Muscle of leg (tissue), 11 donors: ENCODE measurements around the gene SYT14. TPM values are rescaled to one million over a fixed set of nuclear protein-coding genes. Genes with fewer than 3 reads are reported as not detected.
A peak's percentile ranks its signal among the peaks of the same experiment; 100 is the strongest.
"Not testable (repeated sequence)": the region's sequence is repeated elsewhere in the genome, so short reads cannot be mapped to it uniquely, and the experiment has no call there.

Experiments used
- DNase-seq: peaks from one replicate; pipeline ENCODE4 v3.0.0; 2013
- H3K27ac ChIP-seq: one replicate; pipeline ENCODE4 v1.5.1; 2013; ENCODE audit warnings: mild to moderate bottlenecking, low read length, control low read depth
- H3K27me3 ChIP-seq: one replicate; pipeline ENCODE4 v1.6.1; 2013; ENCODE audit warnings: low read length; ENCODE audit not compliant: control insufficient read depth, insufficient read depth
- H3K36me3 ChIP-seq: one replicate; pipeline ENCODE4 v1.6.1; 2013; ENCODE audit warnings: low read length; ENCODE audit not compliant: control insufficient read depth, insufficient read depth
- H3K4me1 ChIP-seq: one replicate; pipeline ENCODE4 v1.6.1; 2013; ENCODE audit warnings: low read length; ENCODE audit not compliant: control insufficient read depth, insufficient read depth
- H3K4me3 ChIP-seq: one replicate; pipeline ENCODE4 v1.5.1; 2013; ENCODE audit warnings: low read length, control low read depth
- H3K9me3 ChIP-seq: replicated peaks from 2 replicates; pipeline ENCODE4 v1.6.1; 2013; ENCODE audit warnings: low read depth, low read length; ENCODE audit not compliant: control insufficient read depth
- WGBS: methylation state at CpG from one replicate; pipeline ENCODE4 v1.1.5; 2013; ENCODE audit warnings: missing lambda C conversion rate; ENCODE audit not compliant: insufficient coverage; 5-methylcytosine and 5-hydroxymethylcytosine counted together
- polyA plus RNA-seq, 8 donors: library from polyadenylated mRNA; unstranded; fragments of 120-200 nt; gene quantifications; one replicate each; pipeline versions ENCODE4 v1.2.1 to v1.2.3, GENCODE V29; 2013; ENCODE audit warnings: inconsistent platforms in 1 of 8, low replicate concordance in 1 of 8; ENCODE audit not compliant: insufficient read length in 8 of 8, insufficient read depth in 1 of 8
- total RNA-seq: library from RNA; stranded (reverse); fragments of 120-200 nt; gene quantifications from one replicate; pipeline ENCODE4 v1.2.4, GENCODE V29; 2013

The SYT14 gene
- total and polyA plus RNA-seq, 9 donors: 0.57 to 3.0 (median 1.3) TPM

- not testable (repeated sequence) for H3K36me3 ChIP-seq, H3K4me1 ChIP-seq, H3K9me3 ChIP-seq, H3K27ac ChIP-seq, DNase-seq, H3K27me3 ChIP-seq, H3K4me3 ChIP-seq
- 89% methylated on average over 7 of the region's 14 CpGs for WGBS
Observed at GRCh38 chr1:209978721-209979120, 40.7 kb downstream of the SYT14 start.

GRCh38 chr1:209983953-209984352, 45.9 kb downstream of the SYT14 start:
- WGBS: 91% methylated on average over 1 of the region's 3 CpGs
- Histone ChIP-seq H3K27me3 (no peaks in the 10 kb centered on the region), H3K9me3 (no peaks in the 10 kb centered on the region), H3K4me3 (no peak overlapping the region), H3K36me3 (no peaks in the 10 kb centered on the region), H3K4me1 (no peaks in the 10 kb centered on the region), H3K27ac (no peak overlapping the region)
- no peak for DNase-seq

DNA sequence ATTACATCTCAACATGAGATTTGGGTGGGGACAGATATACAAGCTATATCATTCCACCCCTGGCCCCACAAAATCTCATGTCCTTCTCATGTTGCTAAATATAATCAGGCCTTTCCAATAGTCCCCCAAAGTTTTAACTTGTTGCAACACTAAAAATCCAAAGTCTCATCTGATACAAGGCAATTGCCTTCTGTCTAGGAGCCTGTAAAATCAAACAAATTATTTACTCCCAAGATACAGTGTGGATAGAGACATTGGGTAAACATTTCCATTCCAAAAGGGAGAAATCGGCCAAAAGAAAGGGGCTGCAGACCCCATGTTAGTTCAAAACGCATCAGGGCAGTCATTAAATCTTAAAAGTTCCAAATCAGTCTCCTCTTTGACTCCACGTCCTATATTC, 47.0 kb downstream of the SYT14 start:
- Histone ChIP-seq H3K4me3 (no peak overlapping the region), H3K4me1 (no peaks in the 10 kb centered on the region), H3K27ac (no peak overlapping the region), H3K36me3 (no peaks in the 10 kb centered on the region), H3K27me3 (no peaks in the 10 kb centered on the region), H3K9me3 (no peaks in the 10 kb centered on the region)
- DNase-seq: no peak
- 94% methylated on average over 2 of the region's 3 CpGs for WGBS

- no peak for DNase-seq
- Histone ChIP-seq H3K9me3 (no peaks in the 10 kb centered on the region), H3K4me1 (no peaks in the 10 kb centered on the region), H3K4me3 (no peak overlapping the region), H3K27ac (no peak overlapping the region), H3K27me3 (no peaks in the 10 kb centered on the region), H3K36me3 (no peaks in the 10 kb centered on the region)
- no CpG with 5 or more reads among the region's 2 CpGs for WGBS
Observed at GRCh38 chr1:209988706-209989105, 50.7 kb downstream of the SYT14 start.

- Histone ChIP-seq H3K9me3 (no peaks in the 10 kb centered on the region), H3K27ac (no peak overlapping the region), H3K36me3 (no peaks in the 10 kb centered on the region), H3K4me1 (no peaks in the 10 kb centered on the region), H3K4me3 (no peak overlapping the region), H3K27me3 (no peaks in the 10 kb centered on the region)
- no CpG with 5 or more reads among the region's 3 CpGs for WGBS
- peak; percentile 5 for DNase-seq
Observed at GRCh38 chr1:209989525-209989924, 51.5 kb downstream of the SYT14 start.

DNA sequence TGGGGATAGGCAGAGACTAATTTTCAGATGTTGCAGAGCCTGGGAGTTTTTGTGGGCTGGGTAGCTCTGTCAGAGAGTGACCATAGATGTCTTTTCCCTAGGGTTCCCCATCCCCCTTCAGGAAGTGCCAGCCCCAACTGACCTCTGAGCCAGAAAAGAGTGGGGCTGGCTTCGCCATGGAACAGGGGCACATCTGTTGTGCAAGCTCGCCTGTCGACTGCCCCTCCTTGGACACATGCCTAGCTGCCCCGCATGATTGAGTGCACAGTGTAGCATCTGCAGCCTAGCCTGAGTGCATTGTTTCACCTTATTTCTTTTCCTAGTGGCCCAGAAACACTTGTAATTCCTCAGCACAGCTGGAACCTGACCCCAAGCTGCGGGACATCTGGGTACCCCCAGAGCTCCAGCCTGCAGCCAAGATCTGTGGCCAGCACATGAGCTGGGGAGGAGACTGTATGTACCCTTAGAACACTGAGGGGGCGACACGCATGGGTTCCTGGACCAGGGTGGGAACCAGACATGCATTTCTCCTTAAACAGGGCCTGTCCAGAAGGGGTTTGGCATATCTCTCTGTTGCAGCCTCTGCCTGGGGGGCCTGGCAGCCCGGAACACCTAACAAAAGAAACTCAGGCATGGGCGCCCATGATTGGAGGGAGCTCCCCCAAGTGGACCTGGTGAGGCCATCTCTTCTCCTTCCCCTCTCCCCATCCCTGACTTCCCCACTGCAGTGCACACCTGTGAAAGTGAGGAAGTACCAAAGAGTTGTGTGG, 55.2 kb downstream of the SYT14 start:
- Histone ChIP-seq H3K4me1 (no peaks in the 10 kb centered on the region), H3K9me3 (no peaks in the 10 kb centered on the region), H3K27me3 (no peaks in the 10 kb centered on the region), H3K27ac (no peak overlapping the region), H3K36me3 (no peaks in the 10 kb centered on the region), H3K4me3 (no peak overlapping the region)
- DNase-seq: no peak
- 52% methylated on average over 7 of the region's 9 CpGs for WGBS

- no peak overlapping the region for H3K4me3 ChIP-seq
- no peaks in the 10 kb centered on the region for H3K36me3 ChIP-seq
- no peaks in the 10 kb centered on the region for H3K9me3 ChIP-seq
- 79% methylated on average over 2 of the region's 2 CpGs for WGBS
- no peaks in the 10 kb centered on the region for H3K4me1 ChIP-seq
- no peak for DNase-seq
- H3K27me3 ChIP-seq: no peaks in the 10 kb centered on the region
- no peak overlapping the region for H3K27ac ChIP-seq
Observed at GRCh38 chr1:209996348-209996747, 58.3 kb downstream of the SYT14 start.

DNA sequence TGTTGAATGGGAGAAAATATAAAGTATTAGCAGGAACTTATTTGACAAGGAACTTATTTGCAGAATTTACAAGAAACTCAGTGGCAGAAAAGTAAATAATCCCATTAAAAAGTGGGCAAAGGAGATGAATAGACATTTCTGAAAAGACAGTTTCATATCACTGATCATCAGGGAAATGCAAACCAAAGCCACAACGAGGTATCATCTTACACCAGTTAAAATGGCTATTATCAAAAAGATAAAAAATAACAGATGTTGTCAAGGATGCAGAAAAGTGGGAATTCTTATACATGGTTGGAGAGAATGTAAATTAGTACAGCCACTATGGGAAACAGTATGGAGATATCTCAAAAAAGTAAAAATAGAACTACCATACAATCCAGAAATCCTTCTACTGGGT, 61.0 kb downstream of the SYT14 start:
- no peak for DNase-seq
- no peaks in the 10 kb centered on the region for H3K27me3 ChIP-seq
- H3K27ac ChIP-seq: no peak overlapping the region
- no peaks in the 10 kb centered on the region for H3K9me3 ChIP-seq
- H3K4me3 ChIP-seq: no peak overlapping the region
- H3K36me3 ChIP-seq: no peaks in the 10 kb centered on the region
- no CpG with 5 or more reads among the region's 1 CpG for WGBS
- no peaks in the 10 kb centered on the region for H3K4me1 ChIP-seq

DNA sequence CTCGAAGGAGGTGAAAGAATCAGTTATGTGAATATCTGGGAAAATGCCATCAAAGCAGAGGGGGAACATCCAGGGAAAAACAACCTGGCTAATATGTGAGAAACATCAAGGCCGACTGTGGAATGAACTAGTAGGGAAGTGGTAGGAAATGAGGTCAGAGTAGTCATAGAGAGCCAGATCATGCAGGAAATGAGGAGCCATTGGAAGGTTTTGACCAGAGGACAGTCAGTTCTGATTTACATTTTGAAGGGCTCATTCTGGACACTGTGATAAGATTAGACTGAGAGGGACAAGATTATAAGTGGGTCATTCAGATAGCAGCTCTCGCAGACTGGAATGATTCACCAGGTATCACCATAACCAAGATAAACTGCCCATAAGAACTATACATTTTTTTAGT, 63.7 kb downstream of the SYT14 start:
- no peak overlapping the region for H3K27ac ChIP-seq
- no peak overlapping the region for H3K4me3 ChIP-seq
- H3K27me3 ChIP-seq: no peaks in the 10 kb centered on the region
- H3K9me3 ChIP-seq: no peaks in the 10 kb centered on the region
- no peaks in the 10 kb centered on the region for H3K4me1 ChIP-seq
- DNase-seq: no peak
- WGBS: 66% methylated on average over 2 of the region's 3 CpGs
- H3K36me3 ChIP-seq: no peaks in the 10 kb centered on the region

DNA sequence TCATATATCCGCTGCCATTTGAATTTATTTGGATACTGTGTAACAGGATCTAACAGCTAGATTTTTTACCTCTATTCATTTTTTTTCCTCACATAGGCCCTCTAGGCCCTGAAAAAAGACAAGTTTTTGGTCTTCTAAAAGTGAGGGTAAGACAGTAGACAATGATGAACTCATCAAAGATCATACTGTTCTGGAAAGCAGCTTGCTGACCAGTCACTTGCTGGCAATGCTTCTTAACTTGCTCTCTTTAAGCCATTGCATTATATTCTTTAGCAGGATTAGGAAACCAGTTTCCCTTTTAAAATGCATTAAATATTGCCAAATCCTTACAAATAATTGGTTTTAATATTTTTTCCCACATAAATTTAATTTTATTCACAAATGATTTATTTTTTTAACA, 65.5 kb downstream of the SYT14 start:
- Histone ChIP-seq H3K4me1 (no peaks in the 10 kb centered on the region), H3K36me3 (no peaks in the 10 kb centered on the region), H3K9me3 (no peaks in the 10 kb centered on the region), H3K4me3 (no peak overlapping the region), H3K27me3 (no peaks in the 10 kb centered on the region), H3K27ac (no peak overlapping the region)
- DNase-seq: no peak
- WGBS: no CpG with 5 or more reads among the region's 1 CpG

DNA sequence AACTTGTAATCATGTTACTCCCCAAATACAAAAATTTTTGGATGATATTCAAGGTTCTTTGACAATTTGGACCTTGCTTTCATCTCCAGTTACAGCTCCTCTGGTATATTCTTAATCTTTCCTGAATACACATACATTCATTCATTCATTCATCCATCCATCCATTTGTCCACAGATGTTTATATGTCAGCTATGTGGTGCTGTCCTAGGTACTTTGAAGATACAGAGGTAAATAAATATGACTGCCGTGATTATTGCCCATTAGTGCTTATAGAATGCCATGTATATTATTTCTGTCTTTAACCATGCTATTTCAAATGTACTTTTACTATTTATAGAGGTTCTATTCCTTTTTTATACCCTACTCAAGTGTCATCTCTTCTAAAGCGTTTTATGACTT, 72.1 kb downstream of the SYT14 start:
- no peak overlapping the region for H3K4me3 ChIP-seq
- no CpG with 5 or more reads among the region's 2 CpGs for WGBS
- H3K36me3 ChIP-seq: no peaks in the 10 kb centered on the region
- H3K27me3 ChIP-seq: no peaks in the 10 kb centered on the region
- no peak overlapping the region for H3K27ac ChIP-seq
- DNase-seq: no peak
- H3K4me1 ChIP-seq: no peaks in the 10 kb centered on the region
- H3K9me3 ChIP-seq: no peaks in the 10 kb centered on the region
